ENCODE results near the gene EIF4E1B.

The EIF4E1B gene

GRCh38 chr5:176663566-176663965 lies 33.1 kb downstream of the EIF4E1B start:
- DNase-seq (ENCODE audit: low read depth in 2 of 2): no peak

GRCh38 chr5:176664479-176664878 lies 34.0 kb downstream of the EIF4E1B start:
- DNase-seq (ENCODE audit: low read depth in 2 of 2): no peak

- DNase-seq (ENCODE audit: low read depth in 2 of 2): no peak
These were observed 34.4 kb downstream of the EIF4E1B start for GRCh38 chr5:176664886-176665285.

GRCh38 chr5:176665517-176665916 lies 35.0 kb downstream of the EIF4E1B start:
- DNase-seq (ENCODE audit: low read depth in 2 of 2): no peak

GRCh38 chr5:176667637-176668036 lies 37.2 kb downstream of the EIF4E1B start:
- no peak for DNase-seq (ENCODE audit: low read depth in 2 of 2)

GRCh38 chr5:176670449-176670848 lies 40.0 kb downstream of the EIF4E1B start:
- no peak for DNase-seq (ENCODE audit: low read depth in 2 of 2)

GRCh38 chr5:176671399-176671798 lies 40.9 kb downstream of the EIF4E1B start:
- DNase-seq (ENCODE audit: low read depth in 2 of 2): no peak

GRCh38 chr5:176671890-176672747 lies 41.6 kb downstream of the EIF4E1B start:
- DNase-seq (ENCODE audit: low read depth in 2 of 2): no peak

GRCh38 chr5:176673651-176674583 lies 43.4 kb downstream of the EIF4E1B start:
- no peak for DNase-seq (ENCODE audit: low read depth in 2 of 2)

GRCh38 chr5:176674799-176675198 lies 44.3 kb downstream of the EIF4E1B start:
- no peak for DNase-seq (ENCODE audit: low read depth in 2 of 2)

- no peak for DNase-seq (ENCODE audit: low read depth in 2 of 2)
These were observed 45.3 kb downstream of the EIF4E1B start for GRCh38 chr5:176675676-176676360.

GRCh38 chr5:176676361-176676824 lies 45.9 kb downstream of the EIF4E1B start:
- DNase-seq (ENCODE audit: low read depth in 2 of 2): no peak

GRCh38 chr5:176677209-176677939 lies 46.9 kb downstream of the EIF4E1B start:
- no peak for DNase-seq (ENCODE audit: low read depth in 2 of 2)

- no peak for DNase-seq (ENCODE audit: low read depth in 2 of 2)
These were observed 48.1 kb downstream of the EIF4E1B start for GRCh38 chr5:176678584-176678983.

- DNase-seq (ENCODE audit: low read depth in 2 of 2): no peak
These were observed 49.1 kb downstream of the EIF4E1B start for GRCh38 chr5:176679365-176680225.

GRCh38 chr5:176680226-176680563 lies 49.7 kb downstream of the EIF4E1B start:
- DNase-seq (ENCODE audit: low read depth in 2 of 2): no peak

GRCh38 chr5:176682016-176682531 lies 51.6 kb downstream of the EIF4E1B start:
- no peak for DNase-seq (ENCODE audit: low read depth in 2 of 2)

GRCh38 chr5:176685010-176685409 lies 54.5 kb downstream of the EIF4E1B start:
- DNase-seq (ENCODE audit: low read depth in 2 of 2): no peak

- no peak for DNase-seq (ENCODE audit: low read depth in 2 of 2)
These were observed 56.8 kb downstream of the EIF4E1B start for GRCh38 chr5:176687247-176687646.

- DNase-seq (ENCODE audit: low read depth in 2 of 2): no peak
These were observed 57.4 kb downstream of the EIF4E1B start for GRCh38 chr5:176687881-176688280.

All from stimulated activated CD4-positive, alpha-beta T cell treated with anti-CD3 and anti-CD28 coated beads, Interleukin-1b, Interleukin-23, amount 100 ng/mL, for 1 hour (primary cell).